Karpas-422 (cell line): ENCODE results near the gene PSMA4. TPM values are rescaled to one million over a fixed set of nuclear protein-coding genes. Genes with fewer than 3 reads are reported as not detected.
"Not testable (repeated sequence)": the region's sequence is repeated elsewhere in the genome, so short reads cannot be mapped to it uniquely, and the experiment has no call there.

Experiments
- DNase-seq: peaks from one replicate; pipeline ENCODE4 v3.0.0-alpha.2; 2015
- H2AFZ ChIP-seq: fragments of 200-600 bp; sonication (generic); 2 replicates; pipeline ENCODE4 v1.6.1; 2014; ENCODE audit warnings: antibody characterized with exemption, low read length, mixed read lengths
- H3K27ac ChIP-seq: fragments of 200-600 bp; sonication (generic); 2 replicates; pipeline ENCODE4 v1.5.1; 2014; ENCODE audit warnings: mild to moderate bottlenecking, low read length, moderate library complexity
- H3K27me3 ChIP-seq: fragments of 200-600 bp; sonication (generic); 2 replicates; pipeline ENCODE4 v1.6.1; 2014; ENCODE audit warnings: low read length, mixed read lengths
- H3K36me3 ChIP-seq: fragments of 200-600 bp; sonication (generic); 2 replicates; pipeline ENCODE4 v1.6.1; 2014; ENCODE audit warnings: low read length, mixed read lengths; ENCODE audit not compliant: insufficient read depth
- H3K4me1 ChIP-seq: fragments of 200-600 bp; sonication (generic); 2 replicates; pipeline ENCODE4 v1.6.1; 2014; ENCODE audit warnings: mild to moderate bottlenecking, low read length, mixed read lengths
- H3K4me2 ChIP-seq: fragments of 200-600 bp; sonication (generic); 2 replicates; pipeline ENCODE4 v1.6.1; 2014; ENCODE audit warnings: low read length, low read depth, mild to moderate bottlenecking; ENCODE audit not compliant: poor library complexity, severe bottlenecking
- H3K4me3 ChIP-seq: fragments of 200-600 bp; sonication (generic); 2 replicates; pipeline ENCODE4 v1.5.1; 2014; ENCODE audit warnings: mild to moderate bottlenecking, antibody characterized with exemption, low read length, mixed read lengths
- H3K79me2 ChIP-seq: fragments of 200-600 bp; sonication (generic); 2 replicates; pipeline ENCODE4 v1.6.1; 2014; ENCODE audit warnings: mild to moderate bottlenecking, low read length, mixed read lengths
- H3K9ac ChIP-seq: fragments of 200-600 bp; sonication (generic); 2 replicates; pipeline ENCODE4 v1.6.0; 2014; ENCODE audit warnings: low read length
- H3K9me2 ChIP-seq: fragments of 200-600 bp; sonication (generic), shearing (Covaris generic); replicated peaks from 2 replicates; pipeline ENCODE4 v1.6.0; 2014; ENCODE audit warnings: mild to moderate bottlenecking, low read length, moderate library complexity; ENCODE audit not compliant: insufficient read depth
- H3K9me3 ChIP-seq: fragments of 300-700, 200-600 bp; sonication (generic); 2 replicates; pipeline ENCODE4 v1.6.1; 2014; ENCODE audit warnings: low read length, mixed read lengths
- H4K20me1 ChIP-seq: fragments of 200-600 bp; sonication (generic); 2 replicates; pipeline ENCODE4 v1.6.1; 2014; ENCODE audit warnings: mild to moderate bottlenecking, antibody characterized with exemption, low read length, low read depth; ENCODE audit not compliant: insufficient read depth
- total RNA-seq: library from RNA; depleted of rRNA; stranded (reverse); fragments of >200 nt; shearing (Covaris generic); gene quantifications from 2 replicates; pipeline ENCODE4 v1.2.3, GENCODE V29; 2014; ENCODE audit warnings: low replicate concordance

The PSMA4 gene
- total RNA-seq, 1 experiment from 2014 or later: 197 TPM

GRCh38 chr15:78539464-78540140 is 642 bp upstream of the PSMA4 start:
- not testable (repeated sequence) for H3K27ac ChIP-seq, H4K20me1 ChIP-seq, H3K9me3 ChIP-seq, H3K9me2 ChIP-seq, H3K27me3 ChIP-seq
- Histone ChIP-seq H3K4me2 (peak overlapping the region; percentile 85), H3K4me3 (peak overlapping the region; percentile 86), H3K9ac (peak overlapping the region; percentile 83), H3K79me2 (peaks cover 30% of the 10 kb centered on the region), H3K4me1 (peaks cover 17% of the 10 kb centered on the region), H2AFZ (peak overlapping the region; percentile 51), H3K36me3 (peaks cover 23% of the 10 kb centered on the region; the same call in 1 of the 2 replicates)
- peak; percentile 21 for DNase-seq

- no peaks in the 10 kb centered on the region for H3K9me2 ChIP-seq
Observed at GRCh38 chr15:78540871-78541743, 863 bp downstream of the PSMA4 start.

GRCh38 chr15:78541744-78542034 is 1.4 kb downstream of the PSMA4 start:
- DNase-seq: no peak
- peak overlapping the region; percentile 83 for H3K9ac ChIP-seq
- H3K79me2 ChIP-seq: peaks cover 30% of the 10 kb centered on the region
- H3K27ac ChIP-seq: 0 out of 2 replicates have a peak overlapping the region, but pooled peaks have one; percentile 35
- H2AFZ ChIP-seq: no peak overlapping the region
- peak overlapping the region; percentile 85 for H3K4me2 ChIP-seq
- H4K20me1 ChIP-seq: peaks cover 10% of the 10 kb centered on the region; the same call in 1 of the 2 replicates
- H3K4me3 ChIP-seq: peak overlapping the region; percentile 86
- H3K9me2 ChIP-seq: no peaks in the 10 kb centered on the region
- no peaks in the 10 kb centered on the region for H3K9me3 ChIP-seq
- H3K36me3 ChIP-seq: peaks cover 42% of the 10 kb centered on the region
- H3K27me3 ChIP-seq: no peaks in the 10 kb centered on the region
- H3K4me1 ChIP-seq: peaks cover 17% of the 10 kb centered on the region

More at GRCh38 chr15:78540871-78541743, 863 bp downstream of the PSMA4 start:
- peak overlapping the region; percentile 35; the same call in 1 of the 2 replicates for H3K27ac ChIP-seq
- peak; percentile 52 for DNase-seq
- peaks cover 30% of the 10 kb centered on the region for H3K79me2 ChIP-seq
- no peaks in the 10 kb centered on the region for H3K9me3 ChIP-seq
- peaks cover 17% of the 10 kb centered on the region for H3K4me1 ChIP-seq
- peak overlapping the region; percentile 86 for H3K4me3 ChIP-seq
- H3K27me3 ChIP-seq: no peaks in the 10 kb centered on the region
- peak overlapping the region; percentile 83 for H3K9ac ChIP-seq
- peaks cover 38% of the 10 kb centered on the region for H3K36me3 ChIP-seq
- H3K4me2 ChIP-seq: peak overlapping the region; percentile 85
- H4K20me1 ChIP-seq: peaks cover 10% of the 10 kb centered on the region; the same call in 1 of the 2 replicates
- H2AFZ ChIP-seq: no peak overlapping the region

DNA sequence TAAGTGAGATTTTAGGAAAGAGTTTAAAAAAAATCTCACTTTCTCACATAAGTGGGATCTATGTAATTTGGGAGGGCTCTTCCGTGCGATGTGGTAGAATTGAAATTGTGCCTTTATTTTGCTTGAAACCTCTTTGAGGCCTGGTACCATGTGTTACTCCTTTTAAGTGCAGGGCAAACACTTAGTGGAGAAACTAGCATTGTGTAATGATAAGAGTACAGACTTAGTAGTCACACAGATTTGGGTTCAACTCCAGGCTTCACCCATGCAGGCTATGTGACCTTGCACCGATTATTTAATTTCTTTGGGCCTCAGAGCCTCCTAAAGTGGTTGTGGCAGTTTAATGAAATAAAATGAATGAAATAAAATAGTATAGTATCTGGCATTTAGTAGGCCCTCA is 2.4 kb downstream of the PSMA4 start:
- Histone ChIP-seq H2AFZ (no peak overlapping the region), H3K27ac (no peak overlapping the region), H3K9me2 (no peaks in the 10 kb centered on the region), H3K4me3 (no peak overlapping the region), H4K20me1 (peaks cover 10% of the 10 kb centered on the region; the same call in 1 of the 2 replicates), H3K4me2 (no peak overlapping the region), H3K36me3 (peaks cover 49% of the 10 kb centered on the region), H3K27me3 (no peaks in the 10 kb centered on the region), H3K9me3 (no peaks in the 10 kb centered on the region), H3K4me1 (peaks cover 17% of the 10 kb centered on the region), H3K79me2 (peaks cover 30% of the 10 kb centered on the region), H3K9ac (no peak overlapping the region)
- peak; percentile 33 for DNase-seq

DNA sequence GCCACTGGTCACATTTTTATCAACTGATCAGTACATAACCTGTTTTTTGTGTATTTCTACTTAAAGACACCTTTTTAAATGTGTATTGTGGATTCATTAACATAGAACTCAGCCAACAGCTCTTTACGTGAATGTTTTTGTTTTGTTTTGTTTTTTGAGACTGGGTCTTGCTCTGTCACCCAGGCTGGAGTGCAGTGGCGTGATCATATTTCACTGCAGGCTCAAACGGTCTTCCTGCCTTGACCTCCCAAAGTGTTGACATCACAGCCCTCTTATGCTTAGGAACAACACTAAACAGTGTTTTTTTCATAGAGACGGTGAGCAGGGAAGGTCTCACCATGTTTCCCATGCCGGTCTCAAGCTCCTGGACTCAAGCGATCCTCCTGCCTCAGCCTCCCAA is 9.9 kb downstream of the PSMA4 start:
- no peak for DNase-seq
- Histone ChIP-seq H3K4me3 (no peak overlapping the region), H3K9me2 (no peaks in the 10 kb centered on the region), H3K4me2 (no peak overlapping the region), H4K20me1 (no peaks in the 10 kb centered on the region), H3K27me3 (no peaks in the 10 kb centered on the region), H3K27ac (no peak overlapping the region), H3K36me3 (peaks cover 34% of the 10 kb centered on the region), H3K79me2 (no peaks in the 10 kb centered on the region; the same call in 1 of the 2 replicates), H3K4me1 (no peaks in the 10 kb centered on the region), H3K9me3 (no peaks in the 10 kb centered on the region), H2AFZ (no peak overlapping the region), H3K9ac (no peak overlapping the region)

- DNase-seq: no peak
- H3K36me3 ChIP-seq: peaks cover 28% of the 10 kb centered on the region; the same call in 1 of the 2 replicates
- H3K4me2 ChIP-seq: no peak overlapping the region
- no peaks in the 10 kb centered on the region for H3K4me1 ChIP-seq
- H3K4me3 ChIP-seq: no peak overlapping the region
- no peak overlapping the region for H2AFZ ChIP-seq
- no peak overlapping the region for H3K27ac ChIP-seq
- no peaks in the 10 kb centered on the region for H3K9me2 ChIP-seq
- no peaks in the 10 kb centered on the region for H3K9me3 ChIP-seq
- H3K79me2 ChIP-seq: no peaks in the 10 kb centered on the region
- H3K9ac ChIP-seq: no peak overlapping the region
- H3K27me3 ChIP-seq: no peaks in the 10 kb centered on the region
- H4K20me1 ChIP-seq: no peaks in the 10 kb centered on the region
Observed at GRCh38 chr15:78550815-78551214, 10.6 kb downstream of the PSMA4 start.

GRCh38 chr15:78551902-78552301 is 11.7 kb downstream of the PSMA4 start:
- no peak overlapping the region for H3K4me2 ChIP-seq
- no peak for DNase-seq
- H3K4me3 ChIP-seq: no peak overlapping the region
- peaks cover 19% of the 10 kb centered on the region; the same call in 1 of the 2 replicates for H3K36me3 ChIP-seq
- H3K9ac ChIP-seq: no peak overlapping the region
- H3K79me2 ChIP-seq: no peaks in the 10 kb centered on the region
- no peaks in the 10 kb centered on the region for H3K9me3 ChIP-seq
- no peak overlapping the region for H3K27ac ChIP-seq
- H3K9me2 ChIP-seq: no peaks in the 10 kb centered on the region
- H2AFZ ChIP-seq: no peak overlapping the region
- H3K27me3 ChIP-seq: no peaks in the 10 kb centered on the region
- no peaks in the 10 kb centered on the region for H3K4me1 ChIP-seq
- no peaks in the 10 kb centered on the region for H4K20me1 ChIP-seq

GRCh38 chr15:78552597-78552996 is 12.4 kb downstream of the PSMA4 start:
- no peaks in the 10 kb centered on the region for H3K27me3 ChIP-seq
- no peak overlapping the region for H3K4me2 ChIP-seq
- H3K9me2 ChIP-seq: no peaks in the 10 kb centered on the region
- H3K9ac ChIP-seq: no peak overlapping the region
- H3K4me3 ChIP-seq: no peak overlapping the region
- H4K20me1 ChIP-seq: no peaks in the 10 kb centered on the region
- DNase-seq: no peak
- no peaks in the 10 kb centered on the region for H3K9me3 ChIP-seq
- H3K27ac ChIP-seq: no peak overlapping the region
- no peaks in the 10 kb centered on the region for H3K79me2 ChIP-seq
- no peak overlapping the region for H2AFZ ChIP-seq
- H3K4me1 ChIP-seq: no peaks in the 10 kb centered on the region
- H3K36me3 ChIP-seq: peaks cover 15% of the 10 kb centered on the region; the same call in 1 of the 2 replicates
